NB4 (cell line): Measurements from ENCODE around the gene DYNLT2B.

ENCODE experiments used
- CTCF ChIP-seq: IDR thresholded peaks from one replicate; pipeline ENCODE4 v1.5.1; 2012; ENCODE audit warnings: low read depth, low read length
- POLR2A ChIP-seq: IDR thresholded peaks from 2 replicates; pipeline ENCODE4 v1.6.1; 2011; ENCODE audit warnings: mild to moderate bottlenecking; ENCODE audit not compliant: insufficient read length; ENCODE audit errors: extremely low read depth

GRCh38 chr3:196254376-196255283 lies 63.4 kb downstream of the DYNLT2B start:
- TF ChIP-seq CTCF = no peak
- no peak for TF ChIP-seq POLR2A
